Measurements from ENCODE around the gene CASR.

GRCh38 chr3:122247087-122247824, 63.8 kb downstream of the CASR start:
- TF ChIP-seq CTCF (conservative IDR thresholded peaks at IDR 0.05; ENCODE audit: low read length) (no peak), EZH2phosphoT487 (IDR thresholded peaks at IDR 0.05; ENCODE audit: borderline replicate concordance, low read depth, low read length) (no peak)
